Measurements from ENCODE around the gene SEMA5A.

DNA sequence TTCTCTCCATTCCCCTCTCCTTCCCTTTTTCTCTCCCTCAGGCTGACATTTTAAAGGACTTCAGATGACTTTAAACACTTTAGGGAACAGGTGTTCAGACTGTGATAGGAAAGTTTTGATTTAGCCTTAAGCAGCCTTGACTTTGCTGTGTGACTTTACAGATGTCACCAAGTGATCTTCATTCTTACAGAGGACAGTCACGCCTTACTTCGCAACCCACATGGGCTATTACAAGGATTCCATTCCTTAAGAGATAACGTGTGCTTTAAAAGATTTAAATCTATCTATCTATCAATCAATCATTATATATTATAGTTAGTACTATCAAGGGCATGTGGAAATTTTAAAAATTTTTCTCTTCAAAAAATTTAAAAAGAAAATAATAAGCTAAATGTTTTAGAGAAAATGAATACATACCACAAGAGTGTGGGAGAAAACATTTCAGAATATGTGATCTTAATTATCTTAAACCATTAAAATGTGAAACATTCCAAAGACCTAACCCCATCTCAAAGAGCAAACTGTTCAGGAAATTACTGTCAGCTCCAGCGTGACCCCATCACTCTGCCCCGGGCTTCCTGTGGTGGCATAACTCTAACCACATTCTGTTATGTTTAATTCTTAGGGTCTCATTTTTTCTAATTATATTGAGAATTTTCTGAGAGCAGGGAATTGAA, 530.5 kb downstream of the SEMA5A start:
- TF ChIP-seq POLR2AphosphoS5 (IDR thresholded peaks at IDR 0.05) = no peak
- TF ChIP-seq POLR2A (IDR thresholded peaks at IDR 0.05) = no peak
